Measurements from ENCODE around the gene VWF. TPM values are rescaled to one million over a fixed set of nuclear protein-coding genes. Genes with fewer than 3 reads are reported as not detected.

Gene VWF
- total and polyA plus RNA-seq, 2 of the 4 experiments (the other 2 are of a cell fraction) = under 0.01 to 0.09 TPM

- H4K91ac ChIP-seq (ENCODE audit: insufficient read depth, low read depth, low read length) = no peak overlapping the region
- H3K36me3 ChIP-seq (ENCODE audit: control insufficient read depth, insufficient read depth, low read length) = no peaks in the 10 kb centered on the region
- BruUV-seq (replicated peaks) = no TSS peak
- no peaks in the 10 kb centered on the region for H3K79me1 ChIP-seq (ENCODE audit: low read depth in 1 of 2, low read length in 2 of 2)
- no peak overlapping the region for H2BK120ac ChIP-seq (ENCODE audit: low read depth, low read length)
- H3K4me1 ChIP-seq (ENCODE audit: control insufficient read depth, insufficient read depth, low read length) = 0 out of 2 replicates have a peak, but pooled peaks cover 2% of the 10 kb centered on the region
- no peak for TF ChIP-seq CHD1 (IDR thresholded peaks at IDR 0.05; ENCODE audit: low read depth, low read length)
- TF ChIP-seq MAFK (IDR thresholded peaks at IDR 0.05; ENCODE audit: low read depth, low read length) = no peak
- TF ChIP-seq POLR2A (IDR thresholded peaks at IDR 0.05; ENCODE audit: low read depth, low read length) = no peak
- TF ChIP-seq USF2 (IDR thresholded peaks at IDR 0.05; ENCODE audit: low read depth, low read length) = no peak
- no peak for TF ChIP-seq SMC3 (IDR thresholded peaks at IDR 0.05; ENCODE audit: low read depth, low read length)
- no peak for TF ChIP-seq RCOR1 (IDR thresholded peaks at IDR 0.05; ENCODE audit: insufficient replicate concordance, low read length)
- no peak for TF ChIP-seq CTCF (conservative IDR thresholded peaks at IDR 0.05; ENCODE audit: low read depth, low read length)
- no peak for TF ChIP-seq RFX5 (IDR thresholded peaks at IDR 0.05; ENCODE audit: low read depth, low read length)
- peaks cover 35% of the 10 kb centered on the region for H3K27me3 ChIP-seq (ENCODE audit: control insufficient read depth, insufficient read depth, low read length)
- no peak overlapping the region for H3K18ac ChIP-seq (ENCODE audit: low read depth, low read length)
- H3K14ac ChIP-seq (replicated peaks; ENCODE audit: low read depth, low read length) = no peak overlapping the region
- no peak overlapping the region for H4K8ac ChIP-seq (ENCODE audit: low read depth in 2 of 2, low read length in 2 of 2)
- H3K4me3 ChIP-seq (ENCODE audit: insufficient read depth, low read depth, low read length) = no peak overlapping the region
- H4K20me1 ChIP-seq (ENCODE audit: insufficient read depth, low read length) = no peaks in the 10 kb centered on the region
- no peaks in the 10 kb centered on the region for H3K9me1 ChIP-seq (ENCODE audit: insufficient read depth, low read length)
- dilution Hi-C loops (cut with HindIII; ENCODE audit: low sequenced_read_pairs, unreplicated experiment) = no loop called here
- H2AK5ac ChIP-seq (ENCODE audit: low read depth, low read length) = no peak overlapping the region
- ChIA-PET CTCF (no interaction called here), POLR2A (ENCODE audit: unreplicated experiment) (no interaction called here)
- H3K9ac ChIP-seq (ENCODE audit: low read depth, low read length) = no peak overlapping the region
- no peak overlapping the region for H3K4me2 ChIP-seq (ENCODE audit: low read depth, low read length)
- ATAC-seq (ENCODE audit: low read depth) = no peak
- no peak overlapping the region for H3K4ac ChIP-seq (ENCODE audit: low read depth, low read length)
- H3K23ac ChIP-seq (ENCODE audit: low read depth, low read length) = no peak overlapping the region
- H2BK20ac ChIP-seq (ENCODE audit: low read depth, low read length) = no peak overlapping the region
- H3K56ac ChIP-seq (ENCODE audit: extremely low read depth, insufficient read depth, low read length) = no peak overlapping the region
- H4K5ac ChIP-seq (ENCODE audit: low read depth, low read length) = no peak overlapping the region
- H3K9me3 ChIP-seq (ENCODE audit: control insufficient read depth, insufficient read depth, low read length) = no peaks in the 10 kb centered on the region; the same call in none of the 2 replicates
- H3K27ac ChIP-seq (ENCODE audit: insufficient read depth, low read length) = no peak overlapping the region
- no peak overlapping the region for H2AFZ ChIP-seq (replicated peaks; ENCODE audit: low read length, poor library complexity)
- intact Hi-C loops (cut with micrococcal nuclease) = no loop called here
- no peak for DNase-seq
- in situ Hi-C loops (cut with MboI; ENCODE audit: low sequenced_read_pairs) = no loop called here
- no peak overlapping the region for H2BK15ac ChIP-seq (ENCODE audit: low read depth, low read length)
- no peak overlapping the region for H2BK5ac ChIP-seq (ENCODE audit: low read depth, low read length, poor library complexity, severe bottlenecking)
- no CpG with 5 or more reads among the region's 3 CpGs for WGBS, 2 experiments (ENCODE audit: extremely low coverage in 2 of 2, insufficient read length in 1 of 2)
- H2AK9ac ChIP-seq (replicated peaks; ENCODE audit: low read depth, low read length, poor library complexity) = no peak overlapping the region
These were observed 182.6 kb downstream of the VWF start for GRCh38 chr12:5941907-5942306.

All from IMR-90 (cell line).